ENCODE results near the gene PLOD3. TPM values are rescaled to one million over a fixed set of nuclear protein-coding genes. Genes with fewer than 3 reads are reported as not detected.

Gene PLOD3
- total and polyA plus RNA-seq, 2 donors from 2014 or later, result 53.5 to 78.8 TPM

- Histone ChIP-seq H3K27me3 (ENCODE audit: control insufficient read depth, insufficient read depth, low read length) (peaks cover 70% of the 10 kb centered on the region), H3K27ac (ENCODE audit: low read depth in 2 of 2, low read length in 2 of 2) (no peak overlapping the region), H3K9me3 (ENCODE audit: control insufficient read depth in 2 of 3, insufficient read depth in 1 of 3, low read length in 3 of 3) (no peaks in the 10 kb centered on the region), H3K36me3 (ENCODE audit: control insufficient read depth in 2 of 3, insufficient read depth in 3 of 3, low read length in 3 of 3) (no peaks in the 10 kb centered on the region), H3K4me1 (ENCODE audit: control insufficient read depth in 2 of 3, insufficient read depth in 2 of 3, low read depth in 1 of 3, low read length in 3 of 3) (peaks cover 0 to 8% (median 0%) of the 10 kb centered on the region in 3 donors), H3K9ac (ENCODE audit: low read length in 3 of 3) (no peak overlapping the region), H3K4me3 (ENCODE audit: low read length in 3 of 3) (no peak overlapping the region)
- TF ChIP-seq, protein P1, sequence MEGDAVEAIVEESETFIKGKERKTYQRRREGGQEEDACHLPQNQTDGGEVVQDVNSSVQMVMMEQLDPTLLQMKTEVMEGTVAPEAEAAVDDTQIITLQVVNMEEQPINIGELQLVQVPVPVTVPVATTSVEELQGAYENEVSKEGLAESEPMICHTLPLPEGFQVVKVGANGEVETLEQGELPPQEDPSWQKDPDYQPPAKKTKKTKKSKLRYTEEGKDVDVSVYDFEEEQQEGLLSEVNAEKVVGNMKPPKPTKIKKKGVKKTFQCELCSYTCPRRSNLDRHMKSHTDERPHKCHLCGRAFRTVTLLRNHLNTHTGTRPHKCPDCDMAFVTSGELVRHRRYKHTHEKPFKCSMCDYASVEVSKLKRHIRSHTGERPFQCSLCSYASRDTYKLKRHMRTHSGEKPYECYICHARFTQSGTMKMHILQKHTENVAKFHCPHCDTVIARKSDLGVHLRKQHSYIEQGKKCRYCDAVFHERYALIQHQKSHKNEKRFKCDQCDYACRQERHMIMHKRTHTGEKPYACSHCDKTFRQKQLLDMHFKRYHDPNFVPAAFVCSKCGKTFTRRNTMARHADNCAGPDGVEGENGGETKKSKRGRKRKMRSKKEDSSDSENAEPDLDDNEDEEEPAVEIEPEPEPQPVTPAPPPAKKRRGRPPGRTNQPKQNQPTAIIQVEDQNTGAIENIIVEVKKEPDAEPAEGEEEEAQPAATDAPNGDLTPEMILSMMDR (IDR thresholded peaks at IDR 0.05; ENCODE audit: borderline replicate concordance, extremely low read depth, insufficient read depth), result no peak
- peak in 4 of 5 donors; percentile 39 to 89 (median 72) for DNase-seq
- intact Hi-C loops (cut with DNase I), result no loop called here
- no peak for FAIRE-seq
These were observed 44.3 kb downstream of the PLOD3 start for GRCh38 chr7:101172854-101173751.

- TF ChIP-seq, protein P1 (IDR thresholded peaks at IDR 0.05; ENCODE audit: borderline replicate concordance, extremely low read depth, insufficient read depth), result no peak
- FAIRE-seq (no peak), DNase-seq (peak in 4 of 5 donors; percentile 55 to 73 (median 70))
- H3K9ac ChIP-seq (ENCODE audit: low read length in 3 of 3), result no peak overlapping the region
- H3K27ac ChIP-seq (ENCODE audit: low read depth in 2 of 2, low read length in 2 of 2), result no peak overlapping the region
- intact Hi-C loops (cut with DNase I), result no loop called here
- peaks cover 72% of the 10 kb centered on the region for H3K27me3 ChIP-seq (ENCODE audit: control insufficient read depth, insufficient read depth, low read length)
- H3K4me3 ChIP-seq (ENCODE audit: low read length in 3 of 3), result no peak overlapping the region
- H3K9me3 ChIP-seq (ENCODE audit: control insufficient read depth in 2 of 3, insufficient read depth in 1 of 3, low read length in 3 of 3), result no peaks in the 10 kb centered on the region
- H3K36me3 ChIP-seq (ENCODE audit: control insufficient read depth in 2 of 3, insufficient read depth in 3 of 3, low read length in 3 of 3), result no peaks in the 10 kb centered on the region
- peaks cover 0 to 8% (median 0%) of the 10 kb centered on the region in 3 donors for H3K4me1 ChIP-seq (ENCODE audit: control insufficient read depth in 2 of 3, insufficient read depth in 2 of 3, low read depth in 1 of 3, low read length in 3 of 3)
These were observed 45.2 kb downstream of the PLOD3 start for GRCh38 chr7:101172005-101172853.

DNA sequence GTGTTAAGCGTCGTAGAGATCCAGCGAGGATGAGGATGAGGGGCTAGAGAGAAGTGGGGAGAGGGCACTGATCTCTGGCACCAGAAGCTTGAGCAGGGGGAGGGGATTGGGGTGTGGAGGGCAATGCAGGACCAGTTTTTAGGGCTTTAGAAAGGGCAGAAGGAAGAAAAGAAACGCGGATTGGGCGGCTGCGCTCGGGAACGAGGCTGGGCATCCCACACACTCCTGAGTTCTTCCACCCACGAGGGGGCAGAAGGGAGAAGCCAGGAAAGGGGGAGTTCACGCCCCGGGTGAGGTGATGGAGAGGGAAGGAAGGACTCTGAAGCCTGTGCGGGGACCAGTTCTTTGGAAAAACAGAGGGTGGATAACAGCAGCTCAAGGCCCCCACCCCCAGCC is 45.9 kb downstream of the PLOD3 start:
- Histone ChIP-seq H3K27ac (ENCODE audit: low read depth in 2 of 2, low read length in 2 of 2) (no peak overlapping the region), H3K4me3 (ENCODE audit: low read length in 3 of 3) (no peak overlapping the region), H3K27me3 (ENCODE audit: control insufficient read depth, insufficient read depth, low read length) (peaks cover 75% of the 10 kb centered on the region), H3K36me3 (ENCODE audit: control insufficient read depth in 2 of 3, insufficient read depth in 3 of 3, low read length in 3 of 3) (no peaks in the 10 kb centered on the region), H3K9me3 (ENCODE audit: control insufficient read depth in 2 of 3, insufficient read depth in 1 of 3, low read length in 3 of 3) (no peaks in the 10 kb centered on the region), H3K9ac (ENCODE audit: low read length in 3 of 3) (no peak overlapping the region), H3K4me1 (ENCODE audit: control insufficient read depth in 2 of 3, insufficient read depth in 2 of 3, low read depth in 1 of 3, low read length in 3 of 3) (peaks cover 0 to 8% (median 0%) of the 10 kb centered on the region in 3 donors)
- FAIRE-seq (no peak), DNase-seq (no peak)
- intact Hi-C loops (cut with DNase I), result no loop called here
- TF ChIP-seq, protein P1 (IDR thresholded peaks at IDR 0.05; ENCODE audit: borderline replicate concordance, extremely low read depth, insufficient read depth), result no peak
